ENCODE results near the gene HYPK. TPM values are rescaled to one million over a fixed set of nuclear protein-coding genes. Genes with fewer than 3 reads are reported as not detected.
"Not testable (repeated sequence)": the region's sequence is repeated elsewhere in the genome, so short reads cannot be mapped to it uniquely, and the experiment has no call there.

Gene HYPK
- total RNA-seq, 1 donor from 2014 or later = 9.9 TPM

DNA sequence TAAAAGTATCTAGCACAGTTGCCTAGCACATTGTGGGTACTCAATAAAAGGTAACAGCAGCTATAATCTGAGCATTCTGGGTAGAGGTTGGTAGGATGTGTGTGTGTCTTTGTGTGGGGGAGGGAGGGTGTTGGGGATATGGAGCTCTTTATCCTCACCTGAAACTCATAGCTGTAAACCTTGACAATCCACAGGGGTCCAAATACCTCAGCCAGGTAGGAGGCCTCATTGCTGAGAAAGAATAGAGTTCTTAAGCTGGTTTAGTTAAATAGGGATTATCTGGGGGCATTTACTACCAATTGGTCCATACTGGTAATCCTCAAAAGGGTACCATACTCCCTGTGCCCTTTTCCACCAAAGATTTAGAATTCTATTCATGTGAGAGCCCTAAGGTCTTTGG is 4.4 kb upstream of the HYPK start:
- H3K4me3 Mint-ChIP-seq (ENCODE audit: unreplicated experiment) = peak overlapping the region; percentile 43
- no peaks in the 10 kb centered on the region for H3K27me3 Mint-ChIP-seq (ENCODE audit: low read depth)
- H3K36me3 Mint-ChIP-seq (ENCODE audit: low read depth) = peaks cover 25% of the 10 kb centered on the region
- H3K9me3 Mint-ChIP-seq (ENCODE audit: low read depth) = no peaks in the 10 kb centered on the region
- H3K4me1 Mint-ChIP-seq (ENCODE audit: low read depth) = peaks cover 72% of the 10 kb centered on the region
- TF ChIP-seq, protein P1, sequence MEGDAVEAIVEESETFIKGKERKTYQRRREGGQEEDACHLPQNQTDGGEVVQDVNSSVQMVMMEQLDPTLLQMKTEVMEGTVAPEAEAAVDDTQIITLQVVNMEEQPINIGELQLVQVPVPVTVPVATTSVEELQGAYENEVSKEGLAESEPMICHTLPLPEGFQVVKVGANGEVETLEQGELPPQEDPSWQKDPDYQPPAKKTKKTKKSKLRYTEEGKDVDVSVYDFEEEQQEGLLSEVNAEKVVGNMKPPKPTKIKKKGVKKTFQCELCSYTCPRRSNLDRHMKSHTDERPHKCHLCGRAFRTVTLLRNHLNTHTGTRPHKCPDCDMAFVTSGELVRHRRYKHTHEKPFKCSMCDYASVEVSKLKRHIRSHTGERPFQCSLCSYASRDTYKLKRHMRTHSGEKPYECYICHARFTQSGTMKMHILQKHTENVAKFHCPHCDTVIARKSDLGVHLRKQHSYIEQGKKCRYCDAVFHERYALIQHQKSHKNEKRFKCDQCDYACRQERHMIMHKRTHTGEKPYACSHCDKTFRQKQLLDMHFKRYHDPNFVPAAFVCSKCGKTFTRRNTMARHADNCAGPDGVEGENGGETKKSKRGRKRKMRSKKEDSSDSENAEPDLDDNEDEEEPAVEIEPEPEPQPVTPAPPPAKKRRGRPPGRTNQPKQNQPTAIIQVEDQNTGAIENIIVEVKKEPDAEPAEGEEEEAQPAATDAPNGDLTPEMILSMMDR (IDR thresholded peaks at IDR 0.05) = no peak
- H3K27ac Mint-ChIP-seq (ENCODE audit: unreplicated experiment) = peak overlapping the region; percentile 97
- no peak for DNase-seq (ENCODE audit: low spot score)

DNA sequence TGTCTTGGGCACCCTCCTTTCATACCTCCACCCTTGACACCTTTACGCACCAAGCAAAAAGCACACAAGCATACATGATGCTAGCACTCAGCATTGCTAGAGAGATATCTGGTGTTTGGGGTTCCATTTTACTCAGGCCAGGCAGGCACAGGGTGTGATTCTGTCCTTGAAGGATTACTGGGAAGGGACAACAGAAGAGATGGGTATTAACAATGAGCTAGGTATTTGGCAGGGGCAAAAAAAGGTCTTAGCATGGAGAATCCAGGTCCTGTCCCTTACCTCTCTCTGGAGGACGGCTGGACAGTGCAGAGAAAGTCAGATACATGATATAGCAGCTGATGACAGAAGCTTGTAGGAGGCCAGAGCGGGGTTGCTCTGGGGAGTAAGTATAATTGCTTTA is 3.8 kb upstream of the HYPK start:
- no peak for DNase-seq (ENCODE audit: low spot score)
- TF ChIP-seq, protein P1 (IDR thresholded peaks at IDR 0.05) = no peak
- H3K9me3 Mint-ChIP-seq (ENCODE audit: low read depth) = no peaks in the 10 kb centered on the region
- no peak overlapping the region for H3K4me3 Mint-ChIP-seq (ENCODE audit: unreplicated experiment)
- H3K4me1 Mint-ChIP-seq (ENCODE audit: low read depth) = peaks cover 75% of the 10 kb centered on the region
- peak overlapping the region; percentile 97 for H3K27ac Mint-ChIP-seq (ENCODE audit: unreplicated experiment)
- no peaks in the 10 kb centered on the region for H3K27me3 Mint-ChIP-seq (ENCODE audit: low read depth)
- peaks cover 26% of the 10 kb centered on the region for H3K36me3 Mint-ChIP-seq (ENCODE audit: low read depth)

DNA sequence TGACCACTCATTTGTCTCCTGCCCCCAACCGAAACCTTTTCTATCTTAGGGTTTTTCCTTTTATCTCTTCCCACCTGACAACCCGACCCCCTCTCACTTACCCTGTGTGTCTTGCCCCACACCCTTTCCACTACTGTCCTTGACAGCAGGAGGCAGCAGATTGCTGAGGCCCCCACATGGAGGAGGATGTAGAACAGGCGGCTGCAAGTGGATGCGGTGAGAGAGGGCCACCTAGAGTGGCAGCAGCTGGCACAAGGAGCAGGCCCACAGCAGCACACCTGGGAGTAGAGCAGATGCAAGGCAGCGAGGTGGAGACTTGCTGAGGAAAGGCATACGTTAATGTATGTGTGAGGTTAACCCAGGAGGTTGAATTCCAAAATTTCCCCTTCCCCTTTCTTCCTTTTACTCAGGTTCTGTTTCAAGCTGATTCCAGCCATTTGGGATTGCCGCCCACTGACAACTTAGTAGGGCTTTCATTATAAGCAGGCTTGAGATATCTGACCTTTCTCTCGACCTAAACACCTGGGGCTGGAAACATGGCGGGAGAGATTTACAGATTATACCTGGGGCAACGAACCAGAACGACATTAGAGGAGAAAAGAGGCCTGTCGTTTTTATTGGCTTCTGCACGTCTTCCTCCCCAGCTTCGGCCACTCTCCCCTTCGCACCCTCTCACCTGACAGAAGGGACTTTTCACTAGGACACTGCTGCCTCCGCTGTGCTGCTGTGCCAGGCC is 1.0 kb upstream of the HYPK start:
- H3K4me3 Mint-ChIP-seq (ENCODE audit: unreplicated experiment) = no peak overlapping the region
- H3K27me3 Mint-ChIP-seq (ENCODE audit: low read depth) = no peaks in the 10 kb centered on the region
- peaks cover 17% of the 10 kb centered on the region for H3K36me3 Mint-ChIP-seq (ENCODE audit: low read depth)
- H3K4me1 Mint-ChIP-seq (ENCODE audit: low read depth) = peaks cover 63% of the 10 kb centered on the region
- DNase-seq (ENCODE audit: low spot score) = no peak
- H3K9me3 Mint-ChIP-seq (ENCODE audit: low read depth) = no peaks in the 10 kb centered on the region
- peak overlapping the region; percentile 99 for H3K27ac Mint-ChIP-seq (ENCODE audit: unreplicated experiment)
- TF ChIP-seq, protein P1 (IDR thresholded peaks at IDR 0.05) = no peak

DNA sequence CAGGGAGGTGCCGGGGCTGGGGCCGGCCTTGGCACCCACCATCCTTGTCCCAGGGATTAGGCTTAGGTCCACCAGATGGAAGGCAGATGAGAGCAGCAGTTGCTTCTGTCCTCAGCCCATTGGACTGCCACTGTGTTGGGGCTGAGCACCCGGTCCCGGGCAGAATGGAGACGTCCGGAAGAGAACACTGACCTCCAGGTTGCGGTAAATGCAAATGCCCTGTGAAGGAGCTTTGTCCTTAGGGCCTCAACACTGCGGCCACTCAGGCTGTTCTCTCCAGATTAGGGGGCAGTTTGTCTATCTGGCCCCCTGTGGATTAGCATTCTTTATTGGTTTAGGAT is 484 bp upstream of the HYPK start, which contains the start of gene SERINC4:
Gene SERINC4, minus strand, starts transcription at position 276 of the 341 bp plus-strand sequence. Its CDS starts 234 bp downstream, at position 42.
- Mint-ChIP-seq H3K27me3 (ENCODE audit: low read depth) (no peaks in the 10 kb centered on the region), H3K9me3 (ENCODE audit: low read depth) (no peaks in the 10 kb centered on the region), H3K36me3 (ENCODE audit: low read depth) (peaks cover 14% of the 10 kb centered on the region), H3K4me3 (ENCODE audit: unreplicated experiment) (peak within 1 kb of the TSS; percentile 99), H3K4me1 (ENCODE audit: low read depth) (peaks cover 58% of the 10 kb centered on the region), H3K27ac (ENCODE audit: unreplicated experiment) (peak within 1 kb of the TSS; percentile 99)
- DNase-seq (ENCODE audit: low spot score) = no peak
- TF ChIP-seq, protein P1 (IDR thresholded peaks at IDR 0.05) = no peak

DNA sequence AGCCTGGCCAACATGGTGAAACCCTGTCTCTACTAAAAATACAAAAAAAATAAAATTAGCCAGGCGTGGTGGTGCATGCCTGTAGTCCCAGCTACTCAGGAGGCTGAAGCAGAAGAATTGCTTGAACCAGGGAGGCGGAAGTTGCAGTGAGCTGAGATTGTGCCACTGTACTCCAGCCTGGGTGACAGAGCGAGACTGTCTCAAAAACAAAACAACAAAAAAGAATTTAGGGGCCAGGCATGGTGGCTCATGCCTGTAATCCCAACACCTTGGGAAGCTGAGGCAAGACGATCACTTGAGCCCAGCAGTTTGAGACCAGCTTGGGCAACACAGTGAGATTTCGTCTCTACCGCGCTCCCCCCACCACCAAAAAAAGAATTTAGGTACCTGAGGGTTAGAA is 2.3 kb downstream of the HYPK start:
- not testable (repeated sequence) for H3K27ac Mint-ChIP-seq (ENCODE audit: unreplicated experiment); DNase-seq (ENCODE audit: low spot score); H3K9me3 Mint-ChIP-seq (ENCODE audit: low read depth); H3K4me3 Mint-ChIP-seq (ENCODE audit: unreplicated experiment); H3K27me3 Mint-ChIP-seq (ENCODE audit: low read depth)
- Mint-ChIP-seq H3K4me1 (ENCODE audit: low read depth) (peaks cover 31% of the 10 kb centered on the region), H3K36me3 (ENCODE audit: low read depth) (peaks cover 30% of the 10 kb centered on the region)

DNA sequence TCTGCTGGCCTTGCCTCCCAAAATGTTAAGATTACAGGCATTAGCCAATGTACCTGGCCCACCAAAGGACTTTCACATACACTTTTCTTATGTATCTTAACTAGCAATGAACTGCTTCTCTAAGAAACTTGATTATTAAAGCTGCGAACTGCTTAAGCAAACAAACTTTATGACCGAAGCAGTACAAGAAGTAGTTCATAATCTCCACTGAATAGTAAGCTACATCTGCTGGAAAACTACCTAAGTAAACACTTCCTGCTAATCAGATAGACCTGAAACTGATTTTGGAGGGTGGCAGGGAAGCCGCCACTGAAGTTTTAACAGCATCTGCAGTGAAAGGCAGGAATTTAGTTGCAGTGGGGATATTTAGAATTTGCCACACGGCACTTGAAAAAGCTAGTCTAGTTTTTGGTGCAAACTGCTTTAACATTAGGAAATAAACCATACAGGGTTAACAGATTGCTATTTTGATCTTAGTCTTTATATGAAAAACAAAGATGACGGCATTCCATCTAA is 8.1 kb downstream of the HYPK start:
- peaks cover 43% of the 10 kb centered on the region for H3K36me3 Mint-ChIP-seq (ENCODE audit: low read depth)
- H3K4me1 Mint-ChIP-seq (ENCODE audit: low read depth) = no peaks in the 10 kb centered on the region
- TF ChIP-seq, protein P1 (IDR thresholded peaks at IDR 0.05) = no peak
- H3K27ac Mint-ChIP-seq (ENCODE audit: unreplicated experiment) = no peak overlapping the region
- DNase-seq (ENCODE audit: low spot score) = no peak
- no peaks in the 10 kb centered on the region for H3K27me3 Mint-ChIP-seq (ENCODE audit: low read depth)
- H3K4me3 Mint-ChIP-seq (ENCODE audit: unreplicated experiment) = no peak overlapping the region
- H3K9me3 Mint-ChIP-seq (ENCODE audit: low read depth) = no peaks in the 10 kb centered on the region

All from chondrocyte (in vitro differentiated cells).